ENCODE measurements around the gene GSK3B. TPM values are rescaled to one million over a fixed set of nuclear protein-coding genes. Genes with fewer than 3 reads are reported as not detected.

The GSK3B gene
- total RNA-seq, 1 experiment from 2014 or later, result 50.0 TPM

GRCh38 chr3:119945291-119945690, 149.0 kb downstream of the GSK3B start:
- no peak for ATAC-seq
- H3K4me3 ChIP-seq (replicated peaks in 1 of 2; ENCODE audit: low read depth in 1 of 2, low read length in 2 of 2), result no peak overlapping the region
- no peak for TF ChIP-seq ATF3 (IDR thresholded peaks at IDR 0.05)
- no peak for TF ChIP-seq POLR2A (IDR thresholded peaks at IDR 0.05; ENCODE audit: borderline replicate concordance, extremely low read depth, insufficient read depth, insufficient read length)
- no peak for TF ChIP-seq EZH2 (IDR thresholded peaks at IDR 0.05)
- H3K27me3 ChIP-seq (ENCODE audit: insufficient read depth, low read length), result no peaks in the 10 kb centered on the region
- ChIA-PET CTCF (no interaction called here), POLR2A (no interaction called here), RAD21 (ENCODE audit: low non-redundant PET in 1 of 2, low total read pairs in 2 of 2, uncharacterized antibody in 2 of 2, unreplicated experiment in 2 of 2) (no interaction called here)
- no peaks in the 10 kb centered on the region for H3K9me2 ChIP-seq (ENCODE audit: insufficient read depth)
- H3K9ac ChIP-seq (ENCODE audit: low read length), result no peak overlapping the region
- H3K27ac ChIP-seq (ENCODE audit: low read depth, low read length), result no peak overlapping the region
- no peaks in the 10 kb centered on the region for H3K4me1 ChIP-seq (ENCODE audit: control insufficient read depth in 1 of 2, insufficient read depth in 2 of 2, low read length in 2 of 2)
- peaks cover 4% of the 10 kb centered on the region; the same call in 1 of the 2 replicates for H4K20me1 ChIP-seq (ENCODE audit: insufficient read depth)
- H2AFZ ChIP-seq (ENCODE audit: low read depth, low read length, poor library complexity, severe bottlenecking), result no peak overlapping the region
- no TSS peak for BruUV-seq (replicated peaks)
- 0 out of 4 replicates have a peak, but pooled peaks cover 0 to 4% of the 10 kb centered on the region in 2 experiments for H3K36me3 ChIP-seq (ENCODE audit: control insufficient read depth in 1 of 2, insufficient read depth in 2 of 2, low read length in 2 of 2)
- peaks cover 10% of the 10 kb centered on the region; the same call in 1 of the 2 replicates for H3K79me2 ChIP-seq (ENCODE audit: insufficient read depth, low read length)
- no peak overlapping the region for H3K4me2 ChIP-seq (ENCODE audit: low read length)
- no peak for DNase-seq (ENCODE audit: low read depth, low spot score)
- intact Hi-C loops (cut with micrococcal nuclease), result no loop called here
- no peaks in the 10 kb centered on the region for H3K9me3 ChIP-seq (ENCODE audit: control insufficient read depth in 1 of 2, insufficient read depth in 1 of 2, low read depth in 1 of 2, low read length in 2 of 2)

- ChIA-PET POLR2A (no interaction called here), CTCF (no interaction called here), RAD21 (ENCODE audit: low non-redundant PET in 1 of 2, low total read pairs in 2 of 2, uncharacterized antibody in 2 of 2, unreplicated experiment in 2 of 2) (no interaction called here)
- Histone ChIP-seq H3K4me3 (replicated peaks in 1 of 2; ENCODE audit: low read depth in 1 of 2, low read length in 2 of 2) (no peak overlapping the region), H3K4me1 (ENCODE audit: control insufficient read depth in 1 of 2, insufficient read depth in 2 of 2, low read length in 2 of 2) (no peaks in the 10 kb centered on the region), H3K4me2 (ENCODE audit: low read length) (no peak overlapping the region), H3K27me3 (ENCODE audit: insufficient read depth, low read length) (no peaks in the 10 kb centered on the region), H3K9me3 (ENCODE audit: control insufficient read depth in 1 of 2, insufficient read depth in 1 of 2, low read depth in 1 of 2, low read length in 2 of 2) (no peaks in the 10 kb centered on the region), H3K27ac (ENCODE audit: low read depth, low read length) (no peak overlapping the region), H3K9me2 (ENCODE audit: insufficient read depth) (no peaks in the 10 kb centered on the region), H3K79me2 (ENCODE audit: insufficient read depth, low read length) (0 out of 2 replicates have a peak, but pooled peaks cover 7% of the 10 kb centered on the region), H2AFZ (ENCODE audit: low read depth, low read length, poor library complexity, severe bottlenecking) (no peak overlapping the region), H3K9ac (ENCODE audit: low read length) (no peak overlapping the region), H4K20me1 (ENCODE audit: insufficient read depth) (peaks cover 4% of the 10 kb centered on the region; the same call in 1 of the 2 replicates), H3K36me3 (ENCODE audit: control insufficient read depth in 1 of 2, insufficient read depth in 2 of 2, low read length in 2 of 2) (0 out of 4 replicates have a peak, but pooled peaks cover 0 to 4% of the 10 kb centered on the region in 2 experiments)
- intact Hi-C loops (cut with micrococcal nuclease), result no loop called here
- DNase-seq (ENCODE audit: low read depth, low spot score) (no peak), ATAC-seq (no peak)
- no peak for TF ChIP-seq POLR2A (IDR thresholded peaks at IDR 0.05; ENCODE audit: borderline replicate concordance, extremely low read depth, insufficient read depth, insufficient read length)
- no peak for TF ChIP-seq ELF1 (IDR thresholded peaks at IDR 0.05; ENCODE audit: borderline replicate concordance, low read depth)
- TF ChIP-seq CEBPB (IDR thresholded peaks at IDR 0.05; ENCODE audit: low read depth), result no peak
- TF ChIP-seq TCF7L2 (IDR thresholded peaks at IDR 0.05; ENCODE audit: borderline replicate concordance, extremely low read depth, insufficient read depth, insufficient read length), result no peak
- no peak for TF ChIP-seq REST (IDR thresholded peaks at IDR 0.05; ENCODE audit: low read depth)
- TF ChIP-seq EGR1 (IDR thresholded peaks at IDR 0.05; ENCODE audit: low read depth), result no peak
- no peak for TF ChIP-seq SRF (IDR thresholded peaks at IDR 0.05; ENCODE audit: low read depth)
- TF ChIP-seq JUND (IDR thresholded peaks at IDR 0.05), result no peak
- TF ChIP-seq EZH2 (IDR thresholded peaks at IDR 0.05), result no peak
- no peak for TF ChIP-seq ZBTB33 (IDR thresholded peaks at IDR 0.05; ENCODE audit: extremely low read depth, insufficient replicate concordance, low read length)
- no peak for TF ChIP-seq YY1 (IDR thresholded peaks at IDR 0.05; ENCODE audit: extremely low read depth, insufficient replicate concordance, low read depth, low read length)
- no peak for TF ChIP-seq ATF3 (IDR thresholded peaks at IDR 0.05)
- no peak for TF ChIP-seq MAX (IDR thresholded peaks at IDR 0.05)
- BruUV-seq (replicated peaks), result no TSS peak
Observed at GRCh38 chr3:119944091-119944490, 150.2 kb downstream of the GSK3B start.

Measured in HCT116 (cell line).